ENCODE measurements around the gene STIP1. TPM values are rescaled to one million over a fixed set of nuclear protein-coding genes. Genes with fewer than 3 reads are reported as not detected.
A peak's percentile ranks its signal among the peaks of the same experiment; 100 is the strongest.

STIP1 gene
- total RNA-seq, 1 donor from 2014 or later = 91.3 TPM

DNA sequence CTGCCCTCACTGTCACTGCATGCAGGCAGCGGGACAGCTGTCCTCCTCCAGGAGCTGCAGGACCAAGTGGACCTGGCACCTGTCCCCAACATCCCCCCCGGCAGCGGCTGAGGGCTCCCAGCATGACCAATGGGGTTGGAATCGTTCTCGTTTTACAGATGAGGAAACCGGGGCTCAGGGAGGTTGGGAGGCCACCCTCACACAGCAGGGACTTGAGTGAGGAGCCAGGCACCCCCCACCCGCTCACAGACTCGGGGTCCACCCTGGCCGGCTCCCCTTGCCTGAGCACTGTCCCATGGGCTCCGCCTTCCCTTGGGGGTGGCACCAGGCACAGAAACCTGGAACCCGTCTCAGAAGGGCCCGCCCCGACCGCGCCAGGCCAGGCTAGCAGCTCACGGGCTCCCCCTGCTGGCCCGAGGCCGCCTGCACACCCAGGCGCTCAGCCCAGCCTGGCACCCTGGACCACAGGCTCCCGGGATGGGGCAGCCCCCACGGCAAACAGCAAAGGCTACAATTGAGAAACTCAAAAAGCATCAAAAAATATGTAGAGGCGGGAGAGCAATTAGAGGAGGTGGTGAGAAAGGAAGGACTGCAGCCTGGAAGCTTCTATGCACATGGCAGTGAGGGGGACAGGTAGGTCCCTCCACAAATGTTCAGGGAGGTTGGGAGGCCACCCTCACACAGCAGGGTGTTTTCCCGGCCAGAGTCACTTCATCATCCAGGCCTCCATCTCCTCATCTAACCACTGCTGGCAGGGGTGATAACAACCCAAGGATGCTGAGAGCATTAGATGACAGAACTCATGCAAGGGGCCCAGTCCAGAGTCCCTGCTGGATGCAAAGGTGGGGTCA is 32.9 kb upstream of the STIP1 start:
- Histone ChIP-seq H3K4me3 (no peak overlapping the region), H3K4me1 (peaks cover 20% of the 10 kb centered on the region), H3K36me3 (no peaks in the 10 kb centered on the region), H3K9me3 (no peaks in the 10 kb centered on the region), H3K27ac (no peak overlapping the region), H3K27me3 (no peaks in the 10 kb centered on the region)
- DNase-seq (ENCODE audit: extremely low spot score in 2 of 2) = no peak
- intact Hi-C loops (cut with DNase I) = no loop called here
- no peak for TF ChIP-seq POLR2A (IDR thresholded peaks at IDR 0.05)
- TF ChIP-seq POLR2AphosphoS5 (IDR thresholded peaks at IDR 0.05; ENCODE audit: insufficient read depth in 1 of 2, low read depth in 1 of 2) = no peak
- TF ChIP-seq, protein P1, sequence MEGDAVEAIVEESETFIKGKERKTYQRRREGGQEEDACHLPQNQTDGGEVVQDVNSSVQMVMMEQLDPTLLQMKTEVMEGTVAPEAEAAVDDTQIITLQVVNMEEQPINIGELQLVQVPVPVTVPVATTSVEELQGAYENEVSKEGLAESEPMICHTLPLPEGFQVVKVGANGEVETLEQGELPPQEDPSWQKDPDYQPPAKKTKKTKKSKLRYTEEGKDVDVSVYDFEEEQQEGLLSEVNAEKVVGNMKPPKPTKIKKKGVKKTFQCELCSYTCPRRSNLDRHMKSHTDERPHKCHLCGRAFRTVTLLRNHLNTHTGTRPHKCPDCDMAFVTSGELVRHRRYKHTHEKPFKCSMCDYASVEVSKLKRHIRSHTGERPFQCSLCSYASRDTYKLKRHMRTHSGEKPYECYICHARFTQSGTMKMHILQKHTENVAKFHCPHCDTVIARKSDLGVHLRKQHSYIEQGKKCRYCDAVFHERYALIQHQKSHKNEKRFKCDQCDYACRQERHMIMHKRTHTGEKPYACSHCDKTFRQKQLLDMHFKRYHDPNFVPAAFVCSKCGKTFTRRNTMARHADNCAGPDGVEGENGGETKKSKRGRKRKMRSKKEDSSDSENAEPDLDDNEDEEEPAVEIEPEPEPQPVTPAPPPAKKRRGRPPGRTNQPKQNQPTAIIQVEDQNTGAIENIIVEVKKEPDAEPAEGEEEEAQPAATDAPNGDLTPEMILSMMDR (IDR thresholded peaks at IDR 0.05) = peak; percentile 89 to 93 (median 91)

DNA sequence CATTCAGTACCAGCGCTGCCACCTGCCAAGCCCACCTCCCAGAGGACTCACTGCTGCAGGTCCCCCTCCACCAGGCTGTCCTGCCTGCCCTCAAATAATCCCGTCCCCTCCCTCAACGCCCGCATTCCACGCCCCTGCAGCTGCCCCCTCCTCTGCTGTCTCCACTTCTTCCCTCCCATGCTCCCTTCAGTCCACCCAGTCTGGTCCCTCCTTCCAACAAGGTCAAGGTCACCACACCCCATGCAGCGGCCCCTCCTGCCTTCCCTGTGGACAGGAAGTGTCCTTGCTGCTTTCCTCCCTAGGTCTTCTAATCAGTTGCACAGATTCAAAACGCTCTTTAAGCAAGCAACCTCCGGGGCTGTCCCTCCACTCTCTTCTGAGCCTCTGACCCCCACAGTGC is 32.2 kb upstream of the STIP1 start:
- no peak for DNase-seq (ENCODE audit: extremely low spot score in 2 of 2)
- intact Hi-C loops (cut with DNase I) = no loop called here
- no peaks in the 10 kb centered on the region for H3K9me3 ChIP-seq
- TF ChIP-seq, protein P1 (IDR thresholded peaks at IDR 0.05) = no peak
- TF ChIP-seq POLR2AphosphoS5 (IDR thresholded peaks at IDR 0.05; ENCODE audit: insufficient read depth in 1 of 2, low read depth in 1 of 2) (no peak), POLR2A (IDR thresholded peaks at IDR 0.05) (no peak)
- no peaks in the 10 kb centered on the region for H3K36me3 ChIP-seq
- no peak overlapping the region for H3K4me3 ChIP-seq
- no peaks in the 10 kb centered on the region for H3K27me3 ChIP-seq
- H3K27ac ChIP-seq = no peak overlapping the region
- peaks cover 12% of the 10 kb centered on the region for H3K4me1 ChIP-seq

DNA sequence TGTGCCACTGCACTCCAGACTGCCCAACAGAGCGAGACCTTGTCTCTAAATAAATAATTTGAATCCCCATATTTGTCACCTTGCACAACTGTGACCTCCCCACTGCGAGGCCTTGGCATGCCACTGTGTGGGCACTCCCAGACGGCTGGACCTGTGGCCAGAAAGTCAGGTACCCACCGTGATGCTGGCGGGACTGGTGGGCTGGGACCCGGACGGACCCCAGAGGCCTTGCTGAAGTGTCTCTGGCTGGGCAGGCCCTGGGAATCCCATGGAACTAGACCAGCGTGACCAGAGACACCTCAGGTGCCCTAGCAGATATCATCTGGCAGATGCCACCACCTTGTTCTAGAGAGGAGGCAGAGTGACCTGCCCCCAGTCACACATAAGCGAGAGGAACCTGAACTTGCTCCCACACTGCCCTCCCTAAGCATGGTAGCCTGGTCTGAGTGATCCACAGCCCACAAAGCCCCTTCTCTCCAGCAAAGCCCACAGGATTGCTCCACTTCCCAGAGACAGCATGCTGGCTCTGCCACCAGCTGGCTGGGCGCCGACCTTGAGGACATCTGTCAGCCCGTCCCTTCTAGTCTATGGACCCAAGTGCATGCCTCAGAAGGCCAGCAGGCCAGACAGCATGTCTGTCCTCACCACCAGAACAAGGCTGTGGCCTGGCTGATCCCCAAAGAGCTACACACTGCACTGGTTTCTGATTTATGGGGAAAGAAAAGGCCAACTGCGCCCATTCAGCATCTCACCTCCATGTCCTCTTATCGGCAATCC is 29.5 kb upstream of the STIP1 start:
- no peaks in the 10 kb centered on the region for H3K9me3 ChIP-seq
- TF ChIP-seq POLR2A (IDR thresholded peaks at IDR 0.05) (no peak), POLR2AphosphoS5 (IDR thresholded peaks at IDR 0.05; ENCODE audit: insufficient read depth in 1 of 2, low read depth in 1 of 2) (no peak)
- TF ChIP-seq, protein P1 (IDR thresholded peaks at IDR 0.05) = no peak
- peaks cover 9% of the 10 kb centered on the region for H3K4me1 ChIP-seq
- H3K36me3 ChIP-seq = no peaks in the 10 kb centered on the region
- H3K27ac ChIP-seq = no peak overlapping the region
- intact Hi-C loops (cut with DNase I) = loop anchor here (5.0 kb wide), 1 partner anchor 334 kb away; no protein-coding TSS in a partner anchor
- no peak for DNase-seq (ENCODE audit: extremely low spot score in 2 of 2)
- no peak overlapping the region for H3K4me3 ChIP-seq
- no peaks in the 10 kb centered on the region for H3K27me3 ChIP-seq

DNA sequence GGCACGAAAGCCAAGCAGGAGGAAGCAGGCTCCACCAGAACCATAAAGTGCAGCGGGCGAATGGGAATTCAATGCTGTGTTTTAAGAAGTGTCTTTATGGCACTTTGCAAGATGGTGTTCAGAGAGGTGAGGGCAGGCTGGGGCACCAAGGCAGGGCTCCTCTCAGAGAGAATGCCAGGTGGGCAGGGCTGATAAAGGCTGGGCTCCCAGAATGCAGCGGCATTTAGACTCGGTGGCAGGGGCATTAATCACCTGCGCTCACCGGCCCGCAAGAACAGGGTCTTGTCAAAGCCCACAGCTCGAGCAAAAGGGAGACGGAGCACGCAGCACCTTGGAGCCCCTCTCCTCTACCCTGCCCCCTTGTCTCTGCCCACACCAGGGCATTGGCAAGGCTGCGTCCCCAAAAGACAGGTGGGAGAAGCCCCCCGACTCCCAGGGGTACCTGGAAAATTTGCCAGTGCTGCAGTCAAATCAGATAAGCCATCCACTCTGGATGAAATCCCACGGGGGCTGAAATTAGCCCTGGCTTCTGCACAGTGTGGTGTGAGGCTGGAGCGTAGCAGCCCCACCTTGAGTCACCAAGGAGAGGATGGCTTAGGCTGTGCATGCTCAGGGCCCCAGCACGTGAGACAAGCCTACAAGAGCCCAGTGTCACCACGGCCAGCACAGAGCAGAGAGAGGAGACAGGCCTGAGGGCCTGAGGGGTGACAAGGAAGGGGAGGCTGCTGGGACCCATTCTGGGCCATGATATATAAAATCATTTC is 28.2 kb upstream of the STIP1 start:
- Histone ChIP-seq H3K4me1 (peaks cover 5% of the 10 kb centered on the region), H3K36me3 (no peaks in the 10 kb centered on the region), H3K4me3 (no peak overlapping the region), H3K9me3 (no peaks in the 10 kb centered on the region), H3K27me3 (no peaks in the 10 kb centered on the region), H3K27ac (no peak overlapping the region)
- intact Hi-C loops (cut with DNase I) = loop anchor here (5.0 kb wide), 1 partner anchor 336 kb away; no protein-coding TSS in a partner anchor
- DNase-seq (ENCODE audit: extremely low spot score in 2 of 2) = no peak
- TF ChIP-seq POLR2AphosphoS5 (IDR thresholded peaks at IDR 0.05; ENCODE audit: insufficient read depth in 1 of 2, low read depth in 1 of 2) (no peak), POLR2A (IDR thresholded peaks at IDR 0.05) (no peak)
- TF ChIP-seq, protein P1 (IDR thresholded peaks at IDR 0.05) = no peak
